ENCODE measurements around the gene TRABD2B.

TRABD2B gene

GRCh38 chr1:47993881-47994625, 3.1 kb downstream of the TRABD2B start:
- in situ Hi-C loops (cut with MboI; ENCODE audit: low sequenced_read_pairs) = no loop called here

- in situ Hi-C loops (cut with MboI; ENCODE audit: low sequenced_read_pairs) = no loop called here
Observed at GRCh38 chr1:47993416-47993740, 3.8 kb downstream of the TRABD2B start.

GRCh38 chr1:47992720-47993415, 4.3 kb downstream of the TRABD2B start:
- in situ Hi-C loops (cut with MboI; ENCODE audit: low sequenced_read_pairs) = no loop called here

DNA sequence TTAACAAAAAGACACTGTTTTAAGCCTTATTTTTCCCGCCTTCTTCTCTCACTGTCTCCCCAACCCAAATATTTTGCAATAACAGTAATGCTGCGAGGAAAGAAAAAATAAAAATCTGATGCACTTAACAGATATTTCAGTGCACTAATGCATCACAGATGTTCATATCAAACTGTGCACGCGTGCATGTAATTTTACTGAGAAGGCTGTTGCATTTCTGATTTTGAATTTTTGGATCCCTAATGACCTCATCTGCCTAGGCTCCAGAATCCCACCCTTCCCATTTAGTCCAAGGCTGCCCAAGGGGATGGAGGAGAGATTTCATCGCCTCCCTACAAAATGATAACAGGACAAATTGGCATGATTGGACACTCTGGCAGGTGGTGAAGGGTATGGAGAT, 5.5 kb downstream of the TRABD2B start:
- in situ Hi-C loops (cut with MboI; ENCODE audit: low sequenced_read_pairs) = no loop called here

- in situ Hi-C loops (cut with MboI; ENCODE audit: low sequenced_read_pairs) = no loop called here
Observed at GRCh38 chr1:47991187-47991586, 6.0 kb downstream of the TRABD2B start.

- in situ Hi-C loops (cut with MboI; ENCODE audit: low sequenced_read_pairs) = no loop called here
Observed at GRCh38 chr1:47990286-47990685, 6.9 kb downstream of the TRABD2B start.

DNA sequence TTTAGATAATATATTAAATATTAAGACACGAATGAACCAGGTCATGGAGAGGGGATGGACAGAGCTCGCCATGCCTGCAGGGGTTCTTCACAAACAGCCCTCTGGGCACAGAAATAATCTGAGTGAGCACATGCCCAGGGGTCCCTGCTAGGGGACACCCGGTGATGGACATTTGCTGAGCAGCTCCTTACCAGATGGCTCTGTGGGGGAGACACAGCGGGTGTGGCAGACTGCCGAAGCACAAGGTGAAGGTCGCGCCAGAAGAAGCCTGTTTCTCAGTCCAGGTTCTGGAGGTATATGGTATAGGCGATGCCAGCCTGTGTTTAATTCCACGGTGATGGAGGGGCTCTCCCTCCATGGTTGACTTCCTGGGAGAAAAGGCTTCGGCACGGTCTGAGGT, 9.6 kb downstream of the TRABD2B start:
- in situ Hi-C loops (cut with MboI; ENCODE audit: low sequenced_read_pairs) = no loop called here

DNA sequence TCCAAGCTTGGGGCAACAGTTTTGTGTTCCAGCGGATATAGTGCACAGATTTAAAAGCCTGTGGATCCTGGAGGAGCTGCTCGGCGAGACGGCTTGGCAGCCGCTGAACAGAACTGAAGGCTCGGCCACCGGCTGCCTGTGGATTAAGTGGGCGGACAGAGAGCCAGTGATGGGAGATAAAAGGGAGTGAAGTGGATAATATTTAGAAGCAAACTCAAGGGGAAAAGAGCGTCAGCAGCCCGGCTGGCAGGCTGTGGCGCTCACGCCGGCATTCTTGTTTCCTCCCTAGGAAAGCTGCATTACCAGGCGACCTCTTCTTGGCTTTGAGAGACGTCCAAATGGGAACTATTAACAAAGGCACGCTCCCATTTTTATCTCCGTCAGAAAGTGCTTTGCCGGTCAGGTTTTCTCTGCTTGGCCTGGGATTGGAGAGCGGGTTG, 10.4 kb downstream of the TRABD2B start:
- in situ Hi-C loops (cut with MboI; ENCODE audit: low sequenced_read_pairs) = no loop called here

- in situ Hi-C loops (cut with MboI; ENCODE audit: low sequenced_read_pairs) = no loop called here
Observed at GRCh38 chr1:47985018-47985417, 12.2 kb downstream of the TRABD2B start.

DNA sequence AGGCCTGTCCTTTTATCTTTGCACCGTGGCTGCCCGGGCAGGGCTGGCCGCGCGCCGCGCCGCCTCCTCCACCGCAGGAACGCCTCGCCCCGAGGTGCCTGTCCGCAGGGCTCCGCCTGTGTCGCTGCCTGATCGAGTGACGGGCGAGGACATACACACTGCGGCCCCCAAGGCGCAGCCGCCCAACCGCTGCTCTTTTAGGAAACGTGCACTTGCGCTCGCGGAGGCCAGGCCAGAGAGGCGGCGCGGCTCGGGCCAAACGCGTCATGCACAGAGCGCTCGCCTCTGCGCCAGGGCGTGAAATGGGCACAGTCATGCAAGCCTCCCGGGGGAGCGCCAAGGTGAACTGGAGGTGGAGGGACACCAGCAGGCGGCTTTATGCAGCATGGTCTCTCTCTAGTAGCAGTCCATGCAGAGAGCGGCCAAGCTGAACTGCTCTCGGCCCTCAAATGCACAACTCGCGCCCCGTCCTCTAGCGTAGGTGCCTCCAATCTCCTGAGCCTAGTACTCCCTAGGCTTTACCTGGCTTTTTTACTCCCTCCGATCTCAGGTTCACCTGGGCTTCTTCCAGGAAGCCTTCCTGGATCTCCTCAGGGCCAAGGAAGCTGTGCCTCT, 12.9 kb downstream of the TRABD2B start:
- in situ Hi-C loops (cut with MboI; ENCODE audit: low sequenced_read_pairs) = no loop called here

DNA sequence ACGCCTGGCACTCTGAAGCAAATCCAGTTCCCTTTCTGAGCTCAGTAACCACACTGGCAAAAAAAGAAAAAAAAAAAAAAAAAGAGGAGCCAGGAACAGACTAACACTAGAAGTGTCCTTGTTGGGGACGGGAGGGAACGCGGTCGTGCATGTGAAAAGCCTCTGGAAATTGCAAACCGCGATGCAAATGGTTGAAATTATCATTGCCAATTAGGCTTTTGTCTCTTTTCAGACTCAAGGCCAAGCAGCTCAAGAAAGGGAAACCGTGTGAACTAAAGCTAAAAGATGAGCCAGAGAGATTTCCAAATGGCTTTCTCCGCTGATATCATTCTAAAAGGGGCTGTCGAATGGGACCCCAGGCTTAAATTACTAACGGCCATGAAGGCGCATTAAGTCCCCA, 13.5 kb downstream of the TRABD2B start:
- in situ Hi-C loops (cut with MboI; ENCODE audit: low sequenced_read_pairs) = no loop called here

DNA sequence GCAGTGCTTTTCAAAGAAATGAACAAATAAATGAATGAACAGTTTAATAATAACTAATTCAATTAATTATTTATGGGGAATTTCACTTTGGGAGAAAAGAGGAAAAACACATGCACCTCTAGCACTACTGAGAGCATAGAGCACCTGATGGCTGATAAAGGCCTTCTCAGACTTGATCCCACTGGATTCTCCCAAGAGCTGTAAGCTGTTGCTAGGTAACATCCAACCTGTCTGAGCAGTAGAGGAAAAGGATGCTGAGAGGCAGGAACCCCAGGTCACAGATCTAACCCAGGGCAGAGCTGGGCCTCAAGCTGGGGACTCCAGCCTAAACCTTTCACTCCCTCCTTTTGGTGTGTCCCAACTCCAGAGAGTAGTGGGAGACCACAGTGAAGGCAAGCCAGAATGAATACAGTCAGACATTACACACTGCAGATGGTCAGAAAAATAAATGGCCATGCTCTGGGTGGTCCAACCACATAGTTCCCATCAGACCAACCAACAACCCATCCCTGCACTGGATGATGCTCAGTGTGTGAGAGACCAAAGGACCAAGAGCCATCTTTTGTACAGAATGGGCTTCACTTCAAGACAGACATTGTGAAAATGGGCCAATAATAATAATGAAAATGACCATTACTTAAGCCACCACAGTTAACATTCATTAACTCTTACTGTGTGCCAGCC, 15.4 kb downstream of the TRABD2B start:
- in situ Hi-C loops (cut with MboI; ENCODE audit: low sequenced_read_pairs) = no loop called here

GRCh38 chr1:47980501-47980900, 16.7 kb downstream of the TRABD2B start:
- in situ Hi-C loops (cut with MboI; ENCODE audit: low sequenced_read_pairs) = no loop called here

- in situ Hi-C loops (cut with MboI; ENCODE audit: low sequenced_read_pairs) = no loop called here
Observed at GRCh38 chr1:47979724-47980123, 17.5 kb downstream of the TRABD2B start.

DNA sequence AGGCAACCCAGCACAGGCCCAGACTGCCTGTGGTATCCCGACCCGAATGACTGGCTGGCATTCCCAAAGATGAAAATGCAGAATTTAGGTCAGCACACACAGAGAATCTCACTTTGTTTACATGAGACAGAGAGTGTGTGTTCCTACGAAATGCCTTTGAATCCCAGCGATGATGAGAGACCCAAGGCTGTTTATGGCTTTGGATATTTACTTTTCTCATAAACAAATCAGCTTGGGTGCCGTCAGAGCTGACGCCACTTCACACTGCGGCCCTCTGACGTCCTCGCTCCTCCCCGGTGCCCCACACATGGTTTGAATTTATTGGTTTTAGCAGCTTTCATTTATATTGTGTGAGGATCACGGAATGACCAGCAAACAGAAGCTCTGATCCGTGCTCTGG, 18.7 kb downstream of the TRABD2B start:
- in situ Hi-C loops (cut with MboI; ENCODE audit: low sequenced_read_pairs) = no loop called here

DNA sequence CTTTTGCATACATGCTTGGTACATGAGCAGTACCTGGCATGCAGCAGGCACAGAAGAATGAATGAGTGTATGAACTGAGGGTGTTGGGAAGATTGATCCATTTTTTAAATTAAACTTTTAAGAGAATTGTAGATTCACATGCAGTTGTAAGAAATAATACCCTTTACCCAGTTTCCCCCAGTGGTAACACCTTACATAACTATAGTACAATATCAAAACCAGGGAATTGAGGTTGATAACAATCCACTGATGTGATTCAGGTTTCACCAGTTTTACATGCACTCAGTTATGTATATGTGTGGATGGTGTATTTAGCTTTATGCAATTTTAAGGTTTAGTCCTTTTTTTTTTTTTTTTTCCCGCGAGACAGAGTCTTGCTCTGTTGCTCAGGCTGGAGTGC, 20.5 kb downstream of the TRABD2B start:
- in situ Hi-C loops (cut with MboI; ENCODE audit: low sequenced_read_pairs) = no loop called here

- in situ Hi-C loops (cut with MboI; ENCODE audit: low sequenced_read_pairs) = no loop called here
Observed at GRCh38 chr1:47976267-47976666, 20.9 kb downstream of the TRABD2B start.

- in situ Hi-C loops (cut with MboI; ENCODE audit: low sequenced_read_pairs) = no loop called here
Observed at GRCh38 chr1:47975302-47975921, 21.8 kb downstream of the TRABD2B start.

- in situ Hi-C loops (cut with MboI; ENCODE audit: low sequenced_read_pairs) = no loop called here
Observed at GRCh38 chr1:47972864-47973432, 24.2 kb downstream of the TRABD2B start.

DNA sequence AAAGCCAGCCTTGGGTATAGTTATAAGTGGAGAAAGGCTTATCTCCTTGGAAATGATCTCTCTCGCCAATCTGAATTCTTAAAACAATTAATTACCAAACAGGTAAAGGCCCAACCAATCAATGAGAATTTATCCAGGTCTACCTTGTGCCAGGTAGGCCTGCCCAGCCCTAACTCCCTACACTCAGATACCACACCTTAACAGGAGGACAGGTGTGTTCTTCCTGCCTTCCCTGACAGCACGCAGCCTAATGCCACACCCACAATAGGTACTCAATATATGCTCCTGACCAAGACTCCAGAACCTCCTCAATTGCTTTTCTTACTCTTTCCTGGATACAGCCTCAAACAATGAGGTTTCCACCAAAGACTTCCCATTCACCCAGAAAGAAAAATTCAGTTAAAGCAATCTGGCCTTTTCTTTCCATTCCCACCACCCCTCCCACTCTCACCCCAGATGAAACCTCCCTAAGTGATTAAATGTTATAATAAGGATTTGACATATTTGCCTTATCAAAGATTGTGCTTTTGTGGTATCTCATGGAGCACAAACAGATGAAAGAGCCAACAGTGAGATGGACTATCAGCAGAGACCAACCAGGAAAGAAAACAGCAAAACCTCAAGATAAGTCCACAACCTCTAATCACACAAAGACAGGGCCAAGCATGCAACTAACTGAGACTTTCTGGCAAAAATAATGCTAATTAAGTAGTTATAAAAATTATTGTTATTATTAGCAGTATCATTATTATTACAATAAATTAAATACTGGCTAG, 25.6 kb downstream of the TRABD2B start:
- in situ Hi-C loops (cut with MboI; ENCODE audit: low sequenced_read_pairs) = no loop called here
